GM21786 (cell line): ENCODE data around the gene DMXL1.
"Not testable (repeated sequence)": the region's sequence is repeated elsewhere in the genome, so short reads cannot be mapped to it uniquely, and the experiment has no call there.

Source experiments
- ATAC-seq: cut with Tn5 transposase; IDR thresholded peaks from one replicate; pipeline ENCODE4 v1.9.1; 2021; ENCODE audit not compliant: unreplicated experiment

The DMXL1 gene

DNA sequence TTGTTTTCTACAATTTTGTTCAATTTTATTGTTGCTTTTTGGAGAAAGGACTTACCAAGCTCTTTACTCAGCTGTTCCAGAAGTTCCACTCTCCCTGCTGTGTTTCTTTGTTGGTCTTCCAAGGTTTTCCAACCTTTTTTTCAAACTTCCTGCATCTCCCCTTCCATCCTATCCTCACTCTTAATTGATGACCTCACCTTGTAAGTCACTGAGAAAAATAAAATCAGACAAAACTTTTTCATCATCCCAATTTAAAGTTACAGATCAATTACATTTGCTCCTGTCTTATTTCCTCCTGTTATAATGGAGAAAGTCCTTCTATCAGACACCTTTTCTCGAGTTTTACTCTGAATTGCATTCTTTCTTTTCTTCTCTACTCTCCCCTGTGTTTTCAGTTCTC is 121.1 kb downstream of the DMXL1 start:
- ATAC-seq, result no peak

DNA sequence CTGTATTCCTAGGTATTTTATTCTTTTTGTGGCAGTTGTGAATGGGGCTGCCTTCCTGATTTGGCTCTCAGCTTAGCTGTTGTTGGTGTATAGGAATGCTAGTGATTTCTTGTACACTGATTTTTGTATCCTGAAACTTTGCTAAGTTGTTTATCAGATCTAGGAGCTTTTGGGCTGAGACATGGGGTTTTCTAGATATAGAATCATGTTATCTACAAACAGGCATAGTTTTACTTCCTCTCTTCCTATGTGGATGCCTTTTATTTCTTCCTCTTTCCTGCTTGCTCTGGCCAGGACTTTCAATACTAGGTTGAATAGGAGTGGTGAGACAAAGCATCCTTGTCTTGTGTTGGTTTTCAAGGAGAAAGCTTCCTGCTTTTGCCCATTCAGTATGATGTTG is 129.9 kb downstream of the DMXL1 start:
- ATAC-seq, result no peak

DNA sequence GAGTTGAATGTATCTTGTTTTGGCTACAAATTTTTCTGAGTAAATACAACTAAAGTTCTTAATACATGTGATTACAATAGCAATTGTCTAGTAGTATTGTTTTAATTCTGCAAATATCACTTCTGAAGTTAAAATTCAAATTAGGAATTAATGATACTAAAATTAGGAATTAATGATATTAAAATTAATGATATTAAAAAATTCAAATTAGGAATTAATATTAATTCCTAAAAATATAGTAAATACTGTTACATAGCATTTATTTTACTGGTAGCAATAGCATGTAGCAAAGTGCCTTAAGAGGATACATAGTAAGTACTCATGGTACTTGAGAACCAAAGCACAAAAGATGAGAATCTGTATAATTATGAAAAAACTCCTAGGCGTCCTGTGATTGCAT is 136.2 kb downstream of the DMXL1 start:
- ATAC-seq, result no peak

- ATAC-seq, result no peak
These were observed 141.1 kb downstream of the DMXL1 start for GRCh38 chr5:119212026-119212425.

DNA sequence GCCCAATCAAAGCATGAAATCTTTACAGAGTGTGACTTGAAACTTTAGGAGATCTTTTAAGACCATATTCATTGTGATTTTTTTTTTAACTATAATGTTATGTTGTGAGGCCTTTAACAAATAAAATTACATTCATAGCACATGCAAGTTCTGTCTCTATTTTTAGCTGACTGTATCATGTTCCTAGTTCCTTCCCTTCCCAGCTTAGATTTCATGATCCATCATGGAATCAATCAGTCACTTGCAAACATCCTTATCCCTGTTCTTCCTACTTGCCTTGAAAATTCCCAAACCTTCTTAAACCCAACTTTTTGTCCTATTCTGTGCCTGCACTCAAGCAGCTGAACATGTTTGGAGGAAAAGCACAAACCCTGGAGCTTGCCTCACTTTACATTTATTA is 141.8 kb downstream of the DMXL1 start:
- no peak for ATAC-seq

GRCh38 chr5:119217183-119217582 is 146.3 kb downstream of the DMXL1 start:
- ATAC-seq, result no peak

DNA sequence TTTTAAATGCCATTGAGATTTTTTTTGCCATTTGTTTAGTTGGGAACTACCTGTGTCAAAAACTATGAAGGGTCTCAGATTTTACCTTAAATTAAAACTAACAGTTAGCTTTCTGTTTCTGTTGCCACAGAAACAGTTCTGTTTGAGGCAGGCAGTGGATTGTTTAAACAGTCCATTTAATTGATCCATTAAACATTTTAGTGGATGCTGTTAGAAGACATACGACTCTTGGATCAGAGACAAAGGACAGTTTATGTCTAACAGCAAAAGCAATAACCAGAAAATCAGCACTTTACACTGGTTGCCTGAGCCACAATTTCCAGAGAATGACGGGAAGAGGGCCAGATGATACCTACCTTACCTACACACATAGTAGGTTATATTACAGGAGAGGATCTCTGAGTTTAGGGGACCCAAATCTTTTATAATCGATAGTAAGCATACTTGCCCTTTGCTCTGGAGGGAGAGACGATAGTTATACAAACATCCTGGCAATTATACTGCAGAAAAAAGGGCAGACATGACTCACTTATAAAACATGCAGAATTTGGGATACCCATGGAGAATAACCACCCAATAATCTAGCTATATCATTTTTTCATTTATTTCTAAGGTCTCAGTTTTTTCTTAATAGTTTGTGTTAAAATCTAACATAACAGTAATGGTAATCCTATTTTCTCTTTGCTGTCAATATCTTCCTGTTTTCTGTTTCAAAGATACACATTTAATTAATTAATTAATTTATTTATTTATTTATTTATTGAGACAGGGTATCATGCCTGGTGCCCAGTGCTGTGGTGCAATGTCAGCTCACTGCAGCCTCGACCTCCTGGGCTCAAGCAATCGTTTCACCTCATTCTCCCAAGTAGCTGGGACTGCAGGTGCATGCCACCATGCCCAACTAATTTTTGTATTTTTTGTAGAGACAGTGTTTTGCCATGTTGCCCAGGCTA is 148.2 kb downstream of the DMXL1 start:
- no peak for ATAC-seq

- peak; percentile 98 for ATAC-seq
These were observed 149.8 kb downstream of the DMXL1 start for GRCh38 chr5:119220576-119221197.

GRCh38 chr5:119221330-119221729 is 150.4 kb downstream of the DMXL1 start:
- ATAC-seq, result no peak

DNA sequence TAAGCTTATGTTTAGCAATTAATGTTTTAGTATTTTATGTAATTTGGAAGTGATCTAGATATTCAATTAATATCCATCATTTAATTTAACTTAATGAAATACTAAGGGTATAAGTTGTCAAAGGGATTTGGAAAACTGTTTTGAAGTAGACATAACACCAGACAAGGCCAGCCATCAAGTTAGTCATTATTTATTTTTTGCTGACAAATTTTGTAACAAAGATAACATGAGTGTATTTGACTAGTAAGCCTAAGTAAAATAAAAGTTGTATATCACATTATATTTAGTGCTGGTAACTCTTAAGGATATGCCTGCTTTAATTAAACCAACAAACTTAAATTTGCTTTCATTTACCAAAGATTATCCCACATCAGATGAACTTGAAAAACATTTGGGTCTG is 159.1 kb downstream of the DMXL1 start:
- ATAC-seq, result no peak

DNA sequence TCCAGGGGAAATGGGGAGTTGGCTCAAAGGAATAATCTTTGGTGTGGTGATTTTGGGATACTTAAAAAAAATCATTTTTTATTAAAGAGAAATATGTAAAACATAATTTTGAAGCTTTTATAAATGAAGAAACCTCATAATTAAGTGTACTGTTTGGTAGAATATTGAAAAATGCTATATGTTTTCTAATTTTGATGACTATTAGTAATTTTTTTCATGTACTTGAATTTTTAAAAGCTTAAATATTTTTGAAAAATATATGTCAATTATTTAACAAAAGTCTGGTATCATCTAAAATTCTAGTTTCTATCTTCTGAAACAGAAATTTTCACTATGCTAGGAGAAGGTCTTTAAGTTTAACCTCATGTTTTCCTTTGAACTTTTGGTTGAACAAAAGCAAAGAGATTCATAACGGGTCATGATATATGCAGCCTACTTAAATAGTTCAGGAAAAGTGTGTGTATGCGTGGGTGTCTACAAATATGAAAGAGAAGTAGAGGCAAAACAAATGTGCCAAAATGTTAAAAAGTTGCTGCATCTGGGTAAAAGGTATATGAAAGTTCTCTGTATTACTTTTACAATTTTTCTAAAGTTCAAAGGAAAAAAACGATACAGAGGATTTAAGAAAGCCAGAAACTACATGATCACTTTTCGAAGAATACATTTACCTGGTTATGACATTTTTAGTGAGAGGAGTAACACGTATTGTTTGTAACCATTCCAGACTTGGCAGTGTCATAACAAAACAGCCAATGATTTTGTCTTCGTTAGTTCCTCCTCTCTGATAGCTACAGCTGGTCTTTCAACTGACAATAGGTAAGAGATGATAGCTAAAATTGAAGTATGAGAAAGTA is 167.6 kb downstream of the DMXL1 start:
- ATAC-seq, result no peak

- ATAC-seq, result no peak
These were observed 168.2 kb downstream of the DMXL1 start for GRCh38 chr5:119239119-119239417.

- not testable (repeated sequence) for ATAC-seq
These were observed 168.9 kb downstream of the DMXL1 start for GRCh38 chr5:119239826-119240225.

- no peak for ATAC-seq
These were observed 173.0 kb downstream of the DMXL1 start for GRCh38 chr5:119243888-119244287.

GRCh38 chr5:119250946-119251901 is 180.3 kb downstream of the DMXL1 start:
- no peak for ATAC-seq

DNA sequence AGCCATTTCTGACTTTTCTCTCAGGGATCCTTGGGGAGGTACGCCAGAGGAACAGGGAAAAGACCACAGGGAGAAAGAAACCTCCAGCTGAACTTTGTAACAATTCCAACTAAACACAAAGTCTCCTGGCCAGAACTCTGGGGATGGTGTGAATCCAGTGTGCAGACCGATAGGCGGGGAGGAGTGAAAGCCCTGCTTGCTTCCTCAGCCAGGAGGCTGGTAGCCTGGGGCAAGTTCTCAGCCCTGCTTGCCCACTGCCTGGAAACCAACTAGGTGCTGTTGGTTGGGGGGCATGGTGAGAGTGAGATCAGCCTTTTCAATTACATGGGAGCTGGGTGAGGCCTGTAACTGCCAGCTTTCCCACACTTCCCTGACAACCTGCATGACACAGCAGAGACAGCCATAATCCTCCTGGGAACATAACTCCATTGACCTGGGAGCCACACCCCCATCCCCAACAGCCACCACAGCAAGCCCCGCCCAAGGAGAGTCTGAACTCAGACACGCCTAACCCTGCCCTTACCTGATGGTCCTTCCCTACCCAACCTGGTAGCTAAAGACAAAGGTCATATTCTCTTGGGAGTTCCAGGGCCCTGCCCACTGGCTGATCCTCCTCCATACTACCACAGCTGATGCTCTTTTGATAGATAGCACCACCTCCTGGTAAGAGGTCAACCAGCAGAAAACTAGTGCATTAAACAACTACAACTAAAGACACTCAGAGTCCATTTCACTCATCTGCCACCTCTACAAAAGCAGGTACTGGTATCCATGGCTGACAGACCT is 184.9 kb downstream of the DMXL1 start:
- no peak for ATAC-seq

- ATAC-seq, result no peak
These were observed 186.7 kb downstream of the DMXL1 start for GRCh38 chr5:119257613-119258012.

DNA sequence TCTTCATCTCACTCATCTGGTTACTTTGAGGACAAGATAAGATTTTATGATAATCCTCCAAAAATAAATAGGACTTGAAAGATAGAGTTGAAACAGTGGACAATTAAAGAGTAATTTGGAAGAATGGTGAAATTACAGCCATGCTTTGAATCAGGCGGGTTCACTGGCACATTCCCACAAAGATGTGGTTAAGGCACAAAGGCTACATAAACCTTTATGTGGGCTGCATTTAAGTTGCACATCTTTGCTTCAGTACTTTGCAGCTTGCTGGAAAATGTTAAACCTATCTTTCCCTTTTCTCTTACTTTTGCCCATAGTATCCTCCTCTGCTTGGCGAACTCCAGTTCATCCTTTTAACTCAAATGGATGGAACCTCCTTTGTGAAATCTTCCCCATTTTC is 192.8 kb downstream of the DMXL1 start:
- no peak for ATAC-seq

- no peak for ATAC-seq
These were observed 193.3 kb downstream of the DMXL1 start for GRCh38 chr5:119264186-119264585.

GRCh38 chr5:119267958-119268386 is 197.1 kb downstream of the DMXL1 start:
- ATAC-seq, result peak; percentile 78
